HG02571 (cell line): ENCODE measurements around the gene CD84.
"Not testable (repeated sequence)": the region's sequence is repeated elsewhere in the genome, so short reads cannot be mapped to it uniquely, and the experiment has no call there.

ENCODE experiments used
- ATAC-seq: cut with Tn5 transposase; IDR thresholded peaks from one replicate; pipeline ENCODE4 v1.9.1; 2021; ENCODE audit warnings: mild to moderate bottlenecking, moderate library complexity; ENCODE audit not compliant: unreplicated experiment

CD84 gene

GRCh38 chr1:160542303-160542945 is 36.9 kb downstream of the CD84 start:
- ATAC-seq = no peak

- no peak for ATAC-seq
Observed at GRCh38 chr1:160541622-160542302, 37.5 kb downstream of the CD84 start.

GRCh38 chr1:160540859-160541233 is 38.5 kb downstream of the CD84 start:
- ATAC-seq = no peak

DNA sequence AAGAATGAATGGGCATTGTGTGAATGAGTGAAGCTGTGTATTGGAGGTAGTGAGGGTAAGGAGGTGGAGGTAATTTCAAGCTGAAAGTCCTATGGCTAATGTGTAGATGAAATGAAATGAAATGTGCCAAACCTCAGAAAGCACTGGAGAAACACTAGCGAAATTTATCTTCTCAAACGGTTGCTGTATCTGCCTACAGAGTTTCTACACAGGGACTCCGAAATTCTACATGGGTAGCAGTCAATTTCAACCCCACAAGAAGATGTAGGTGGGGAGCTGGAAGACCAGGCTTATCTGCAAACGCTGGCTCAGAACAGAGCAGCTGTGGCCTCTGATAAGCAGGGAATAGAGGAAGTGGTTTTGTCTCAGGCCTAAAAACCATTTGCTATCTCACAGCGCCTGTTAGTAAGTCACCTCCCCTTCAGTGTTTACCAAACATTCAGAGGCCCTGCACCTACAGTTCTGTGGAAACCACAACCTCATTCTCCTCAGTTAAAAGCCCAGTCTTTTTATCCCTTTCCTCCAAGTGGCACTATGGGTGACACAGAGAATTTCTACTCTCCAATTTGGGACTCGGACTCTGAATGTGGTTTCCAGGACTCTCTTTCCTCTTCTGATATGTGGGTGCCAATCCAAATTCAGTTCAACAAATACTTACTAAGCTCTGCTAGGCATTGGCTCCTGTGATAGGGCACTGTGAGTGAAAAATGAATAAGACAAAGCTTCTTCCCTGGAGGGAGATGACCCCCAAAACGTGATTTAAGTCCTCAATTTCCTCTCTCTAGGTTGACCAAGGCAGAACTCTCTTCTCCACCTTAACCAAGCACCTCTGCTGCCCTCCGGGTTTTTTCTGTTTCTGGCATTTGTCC is 39.1 kb downstream of the CD84 start:
- ATAC-seq = peak; percentile 91

- no peak for ATAC-seq
Observed at GRCh38 chr1:160539684-160539989, 39.7 kb downstream of the CD84 start.

DNA sequence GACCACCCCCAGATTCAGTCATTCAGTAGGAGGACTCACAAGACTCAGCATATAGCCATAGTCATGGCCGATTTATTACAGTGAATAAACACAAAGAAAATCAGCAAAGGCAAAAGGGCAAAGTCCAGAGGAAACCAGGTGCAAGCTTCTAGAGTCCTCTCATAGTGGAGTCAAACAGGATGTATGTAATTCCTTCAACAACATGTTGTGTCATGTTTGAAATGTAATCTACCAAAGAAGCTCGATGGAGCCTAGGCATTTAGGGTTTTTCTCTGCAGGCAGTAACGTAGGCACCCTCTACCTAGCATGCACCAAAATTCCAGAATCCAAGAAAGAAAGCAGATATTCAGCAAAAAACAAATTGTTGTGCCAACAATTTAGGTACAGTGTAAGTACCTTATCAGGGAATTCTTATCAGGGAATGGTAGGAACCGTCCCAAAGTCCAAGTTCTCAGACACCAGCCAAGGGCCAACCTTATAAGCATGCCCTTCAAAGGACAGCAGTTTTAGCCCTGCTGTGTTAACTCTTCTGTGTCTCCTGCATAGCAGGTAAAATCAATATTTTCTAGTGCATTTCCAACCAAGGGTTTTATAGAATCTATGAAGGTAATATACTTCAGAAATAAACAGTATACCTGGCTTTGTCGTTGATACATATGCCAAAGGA is 40.2 kb downstream of the CD84 start:
- no peak for ATAC-seq

DNA sequence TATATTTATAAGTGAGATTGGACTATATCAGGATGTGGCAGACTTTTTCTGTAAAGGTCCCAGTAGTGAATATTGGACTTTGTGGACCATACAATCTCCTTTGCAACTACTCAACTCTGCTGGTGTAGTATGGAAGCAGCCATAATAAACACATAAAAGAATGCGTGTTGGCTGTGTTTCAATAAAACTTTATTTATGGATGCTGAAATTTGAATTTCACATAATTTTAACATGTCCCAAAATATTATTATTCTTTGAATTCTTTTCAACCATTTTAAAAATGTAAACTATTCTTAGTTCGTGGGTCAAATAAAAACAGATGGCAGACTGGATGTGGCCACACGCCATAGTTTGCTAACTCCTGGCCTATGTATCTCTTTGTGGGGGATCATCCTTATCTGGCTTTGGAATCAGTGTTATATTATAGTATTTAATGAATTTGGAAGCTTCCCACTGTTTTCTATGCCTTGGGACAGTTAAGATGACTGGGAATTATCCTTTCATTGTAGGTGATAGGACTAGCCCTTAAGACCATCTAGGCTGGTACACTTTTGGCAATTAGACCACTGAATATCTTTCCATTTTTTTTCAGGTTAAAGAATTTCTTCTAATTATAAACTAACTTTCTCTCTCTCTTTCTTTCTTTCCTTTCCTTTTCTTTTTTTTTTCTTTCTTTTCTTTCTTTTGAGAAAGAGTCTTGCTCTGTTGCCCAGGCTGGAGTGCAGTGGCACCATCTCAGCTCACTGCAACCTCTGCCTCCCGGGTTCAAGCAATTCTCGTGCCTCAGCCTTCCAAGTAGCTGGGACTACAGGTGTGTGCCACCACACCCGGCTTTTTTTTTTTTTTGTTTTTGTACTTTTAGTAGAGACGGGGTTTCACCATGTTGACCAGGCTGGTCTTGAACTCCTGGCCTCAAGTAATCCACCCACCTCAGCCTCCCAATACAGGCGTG is 41.3 kb downstream of the CD84 start:
- ATAC-seq = no peak

DNA sequence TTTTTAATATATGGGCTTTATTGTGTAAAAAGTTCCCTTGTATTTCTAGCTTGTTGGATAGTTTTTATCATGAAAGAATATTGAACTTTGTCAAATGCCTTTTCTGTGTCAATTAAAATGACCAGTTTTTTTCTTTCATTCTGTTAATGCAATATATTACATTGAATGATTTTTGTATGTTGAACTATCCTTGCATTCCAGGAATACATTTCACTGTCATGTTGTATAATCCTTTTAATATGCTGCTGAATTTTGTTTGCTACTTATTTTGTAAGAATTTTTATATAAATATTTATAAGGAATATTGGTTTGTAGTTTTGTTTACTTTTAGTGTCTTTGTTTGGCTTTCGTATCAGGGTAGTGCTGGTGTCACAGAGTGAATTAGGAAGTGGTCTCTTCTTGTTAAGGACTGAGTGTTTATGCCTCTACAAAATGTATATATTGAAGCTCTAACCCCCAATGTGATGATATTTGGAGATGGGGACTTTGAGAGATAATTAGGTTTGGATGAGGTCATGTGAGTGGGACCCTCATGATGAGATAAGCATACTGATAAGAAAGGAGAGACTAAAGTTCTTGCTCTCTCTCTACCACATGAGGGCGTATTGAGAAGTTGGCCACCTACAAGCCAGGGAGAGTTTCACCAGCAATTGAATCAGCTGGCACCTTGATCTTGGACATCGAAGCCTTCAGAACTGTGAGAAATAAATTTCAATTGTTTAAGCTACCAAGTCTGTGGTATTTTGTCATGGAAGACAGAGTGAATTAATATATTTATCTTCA is 44.3 kb downstream of the CD84 start:
- ATAC-seq = no peak

GRCh38 chr1:160532557-160532813 is 46.8 kb downstream of the CD84 start:
- not testable (repeated sequence) for ATAC-seq

DNA sequence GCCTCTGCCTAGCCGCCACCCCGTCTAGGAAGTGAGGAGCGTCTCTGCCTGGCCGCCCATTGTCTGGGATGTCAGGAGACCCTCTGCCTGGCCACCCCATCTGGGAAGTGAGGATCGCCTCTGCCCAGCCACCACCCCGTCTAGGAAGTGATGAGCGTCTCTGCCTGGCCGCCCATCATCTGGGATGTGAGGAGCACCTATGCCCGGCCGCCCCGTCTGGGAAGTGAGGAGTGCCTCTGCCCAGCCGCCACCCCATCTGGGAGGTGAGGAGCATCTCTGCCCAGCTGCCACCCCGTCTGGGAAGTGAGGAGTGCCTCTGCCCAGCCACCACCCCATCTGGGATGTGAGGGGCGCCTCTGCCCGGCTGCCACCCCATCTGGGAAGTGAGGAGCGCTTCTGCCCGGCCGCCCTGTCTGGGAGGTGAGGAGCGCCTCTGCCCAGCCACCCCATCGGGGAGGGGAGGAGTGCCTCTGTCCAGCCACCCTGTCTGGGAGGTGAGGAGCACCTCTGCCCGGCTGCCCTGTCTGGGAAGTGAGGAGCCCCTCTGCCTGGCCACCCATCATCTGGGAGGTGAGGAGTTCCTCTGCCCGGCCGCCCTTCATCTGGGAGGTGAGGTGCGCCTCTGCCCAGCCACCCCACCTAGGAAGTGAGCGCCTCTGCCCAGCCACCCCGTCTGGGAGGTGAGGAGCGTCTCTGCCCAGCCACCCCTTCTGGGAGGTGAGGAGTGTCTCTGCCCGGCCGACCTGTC is 47.3 kb downstream of the CD84 start:
- ATAC-seq = not testable (repeated sequence)

GRCh38 chr1:160529401-160529952 is 49.8 kb downstream of the CD84 start:
- not testable (repeated sequence) for ATAC-seq

- not testable (repeated sequence) for ATAC-seq
Observed at GRCh38 chr1:160523789-160524188, 55.5 kb downstream of the CD84 start.

GRCh38 chr1:160522622-160523345 is 56.5 kb downstream of the CD84 start, which contains the start of gene SLAMF6:
TSS of gene SLAMF6 (minus strand) at chr1:160523255. CDS start at chr1:160523192, 63 bp downstream.
- peak; percentile 50 for ATAC-seq

DNA sequence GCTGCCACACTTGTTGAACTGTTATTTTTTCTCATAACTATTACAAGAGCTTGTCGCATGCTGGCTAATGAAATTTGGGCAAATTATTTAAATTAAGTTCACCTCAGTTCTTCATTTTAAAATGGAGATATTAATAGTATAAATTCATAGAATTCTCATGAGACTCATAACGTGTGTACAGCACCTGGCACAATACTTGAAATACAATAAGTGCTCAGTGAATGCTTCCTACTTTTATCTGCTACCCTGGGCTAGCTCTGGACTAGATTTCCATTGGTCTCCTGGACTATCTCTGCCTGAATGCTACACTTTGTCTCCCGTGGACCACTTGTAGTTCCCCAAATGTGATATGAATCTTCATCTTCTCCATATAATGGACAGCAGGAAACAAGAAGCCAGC is 57.2 kb downstream of the CD84 start:
- no peak for ATAC-seq

GRCh38 chr1:160521554-160521953 is 57.7 kb downstream of the CD84 start:
- ATAC-seq = no peak

DNA sequence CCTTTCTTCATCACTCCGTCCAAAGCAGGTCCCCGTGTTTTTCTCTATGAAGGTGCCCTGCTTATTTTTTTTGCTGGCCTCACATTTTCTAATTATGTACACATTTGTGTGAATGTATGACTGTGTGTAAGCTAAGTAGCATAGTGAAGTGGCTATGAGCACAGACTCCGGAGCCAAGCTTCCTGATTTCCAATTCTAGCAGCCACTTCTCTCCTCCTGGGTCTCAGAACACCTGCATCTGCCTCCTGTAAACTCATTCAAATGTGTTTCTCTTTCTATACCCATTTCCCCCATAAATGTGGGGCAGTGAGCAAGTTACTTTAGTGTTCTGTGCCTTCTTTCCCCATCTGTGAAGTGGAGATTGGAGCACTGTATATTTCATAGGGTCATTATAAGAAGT is 58.3 kb downstream of the CD84 start:
- ATAC-seq = no peak

DNA sequence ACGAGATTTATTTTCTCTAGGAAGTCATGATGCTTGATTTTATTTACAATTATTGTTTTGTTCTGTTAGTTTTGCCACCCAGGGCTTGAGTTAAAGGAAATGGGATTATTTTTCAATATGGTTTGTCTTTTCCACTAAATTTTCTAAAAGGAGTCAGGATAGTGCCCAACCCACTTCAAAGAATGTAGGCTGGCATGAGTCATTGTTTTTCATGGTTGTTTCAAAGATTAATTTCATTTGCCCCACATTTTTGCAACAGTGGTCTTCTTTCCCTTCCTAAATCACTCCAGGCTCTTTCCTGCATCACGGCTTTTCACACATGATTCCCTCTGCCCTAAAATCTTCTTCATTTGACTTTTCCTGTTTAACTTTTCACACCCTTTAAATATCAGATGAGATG is 58.7 kb downstream of the CD84 start:
- no peak for ATAC-seq
